Activated naive CD4-positive, alpha-beta T cell treated with Interleukin-2 at 50 U/mL for 16 hours (primary cell): ENCODE measurements around the gene MS4A8.

Experiments used
- DNase-seq: peaks from one replicate; pipeline ENCODE4 v3.0.0-alpha.2; 2020

MS4A8 gene

GRCh38 chr11:60765355-60765754 lies 65.9 kb downstream of the MS4A8 start:
- DNase-seq = no peak
